Mucosa of descending colon (tissue), 3 donors: ENCODE results near the gene PDE4D. TPM values are rescaled to one million over a fixed set of nuclear protein-coding genes. Genes with fewer than 3 reads are reported as not detected.

Experiments
- ATAC-seq: fragments of 200-7000 bp; cut with Tn5 transposase; one replicate; pipeline ENCODE4 v1.9.1; 2020; ENCODE audit warnings: mild to moderate bottlenecking, moderate library complexity
- DNase-seq, 3 donors: peaks; one replicate each; pipeline ENCODE4 v3.0.0-alpha.2; 2020
- H3K36me3 ChIP-seq: fragments of 200-600 bp; one replicate; pipeline ENCODE4 v1.8.0; 2021; ENCODE audit warnings: low read depth, mild to moderate bottlenecking
- H3K4me1 ChIP-seq: fragments of 200-600 bp; one replicate; pipeline ENCODE4 v1.8.0; 2021; ENCODE audit warnings: low read depth, mild to moderate bottlenecking
- H3K4me3 ChIP-seq: fragments of 200-600 bp; one replicate; pipeline ENCODE4 v1.8.0; 2021; ENCODE audit warnings: mild to moderate bottlenecking
- H3K9me3 ChIP-seq: fragments of 200-600 bp; one replicate; pipeline ENCODE4 v1.8.0; 2021; ENCODE audit warnings: mild to moderate bottlenecking
- CTCF ChIP-seq: fragments of 200-600 bp; IDR thresholded peaks from one replicate; pipeline ENCODE4 v1.8.0; 2022; ENCODE audit warnings: antibody characterized with exemption, mild to moderate bottlenecking
- intact Hi-C, 2 donors: fragments of 100-400 bp; cut with DNase I in 1 of 2; cut with micrococcal nuclease in 1 of 2; formaldehyde crosslinking; loops; one replicate each; pipeline versions ENCODE4 v1.11.0 to v1.11.1; 2022; cut with DNase I, micrococcal nuclease
- total RNA-seq, 3 donors: library from RNA; stranded (reverse); fragmentation: NEBNext Ultra II Directional in 2 of 3; extraction: Animal tissue kit (Norgen Biotek cat#: 25700) in 2 of 3; gene quantifications; one replicate each; pipeline versions ENCODE4 v1.2.1 to v1.2.4, GENCODE V29; 2021 to 2023
- donor health status: DM: no; HTN: no; CAD: no; lungs with moderate emphysema.
- donor health status: DM: no; HTN: no; CAD: no.
- donor health status: DM: no; HTN: yes; CAD: no.

Gene PDE4D
- total RNA-seq, 3 donors from 2014 or later = 37.9 to 137 (median 100) TPM

- DNase-seq = no peak
- Histone ChIP-seq H3K9me3 (no peaks in the 10 kb centered on the region), H3K4me1 (peaks cover 13% of the 10 kb centered on the region), H3K4me3 (no peak overlapping the region), H3K36me3 (no peaks in the 10 kb centered on the region)
- intact Hi-C loops = loop anchor here in 1 of 2 donors (5.0 kb wide), 1 partner anchor 89 kb away; no protein-coding TSS in a partner anchor
- no peak for ATAC-seq
- TF ChIP-seq CTCF = no peak
Measured at GRCh38 chr5:59126016-59126707, 767.4 kb downstream of the PDE4D start.

- no peak for TF ChIP-seq CTCF
- no peak for ATAC-seq
- no peaks in the 10 kb centered on the region for H3K36me3 ChIP-seq
- no peaks in the 10 kb centered on the region for H3K9me3 ChIP-seq
- intact Hi-C loops = loop anchor here in 1 of 2 donors (5.0 kb wide), 1 partner anchor 88 kb away; no protein-coding TSS in a partner anchor
- H3K4me3 ChIP-seq = no peak overlapping the region
- no peak for DNase-seq
- H3K4me1 ChIP-seq = peaks cover 13% of the 10 kb centered on the region
Measured at GRCh38 chr5:59125011-59125961, 768.2 kb downstream of the PDE4D start.

GRCh38 chr5:59123595-59124561 lies 769.6 kb downstream of the PDE4D start:
- Histone ChIP-seq H3K4me3 (no peak overlapping the region), H3K4me1 (peaks cover 13% of the 10 kb centered on the region), H3K9me3 (no peaks in the 10 kb centered on the region), H3K36me3 (no peaks in the 10 kb centered on the region)
- TF ChIP-seq CTCF = no peak
- ATAC-seq = peak; percentile 17
- DNase-seq = no peak
- intact Hi-C loops = no loop called here

GRCh38 chr5:59119480-59119879 lies 774.0 kb downstream of the PDE4D start:
- H3K4me1 ChIP-seq = peaks cover 4% of the 10 kb centered on the region
- no peaks in the 10 kb centered on the region for H3K36me3 ChIP-seq
- no peak for TF ChIP-seq CTCF
- ATAC-seq (no peak), DNase-seq (no peak)
- H3K4me3 ChIP-seq = no peak overlapping the region
- no peaks in the 10 kb centered on the region for H3K9me3 ChIP-seq
- intact Hi-C loops = no loop called here

GRCh38 chr5:59117320-59117719 lies 776.2 kb downstream of the PDE4D start:
- no peak for TF ChIP-seq CTCF
- ATAC-seq (peak; percentile 66), DNase-seq (no peak)
- H3K4me3 ChIP-seq = no peak overlapping the region
- no peaks in the 10 kb centered on the region for H3K4me1 ChIP-seq
- no peaks in the 10 kb centered on the region for H3K36me3 ChIP-seq
- intact Hi-C loops = no loop called here
- H3K9me3 ChIP-seq = no peaks in the 10 kb centered on the region
